ENCODE results near the gene MPG. TPM values are rescaled to one million over a fixed set of nuclear protein-coding genes. Genes with fewer than 3 reads are reported as not detected.

MPG gene
- total RNA-seq, 4 donors from 2014 or later: 75.0 to 124 (median 83.0) TPM

GRCh38 chr16:50769-51591 lies 27.0 kb upstream of the MPG start:
- intact Hi-C loops (cut with DNase I; ENCODE audit: low total_unique reads) (no loop called here), in situ Hi-C loops (cut with MboI; ENCODE audit: low sequenced_read_pairs in 4 of 4) (no loop called here)
- Histone ChIP-seq H3K36me3 (peaks cover 0 to 16% of the 10 kb centered on the region in 2 donors), H3K9me3 (no peaks in the 10 kb centered on the region), H3K27ac (no peak overlapping the region), H3K27me3 (no peaks in the 10 kb centered on the region), H3K4me1 (peaks cover 9 to 14% of the 10 kb centered on the region in 2 donors), H3K4me3 (no peak overlapping the region)
- no peak for ATAC-seq
- no peak for DNase-seq
- TF ChIP-seq, protein P1, sequence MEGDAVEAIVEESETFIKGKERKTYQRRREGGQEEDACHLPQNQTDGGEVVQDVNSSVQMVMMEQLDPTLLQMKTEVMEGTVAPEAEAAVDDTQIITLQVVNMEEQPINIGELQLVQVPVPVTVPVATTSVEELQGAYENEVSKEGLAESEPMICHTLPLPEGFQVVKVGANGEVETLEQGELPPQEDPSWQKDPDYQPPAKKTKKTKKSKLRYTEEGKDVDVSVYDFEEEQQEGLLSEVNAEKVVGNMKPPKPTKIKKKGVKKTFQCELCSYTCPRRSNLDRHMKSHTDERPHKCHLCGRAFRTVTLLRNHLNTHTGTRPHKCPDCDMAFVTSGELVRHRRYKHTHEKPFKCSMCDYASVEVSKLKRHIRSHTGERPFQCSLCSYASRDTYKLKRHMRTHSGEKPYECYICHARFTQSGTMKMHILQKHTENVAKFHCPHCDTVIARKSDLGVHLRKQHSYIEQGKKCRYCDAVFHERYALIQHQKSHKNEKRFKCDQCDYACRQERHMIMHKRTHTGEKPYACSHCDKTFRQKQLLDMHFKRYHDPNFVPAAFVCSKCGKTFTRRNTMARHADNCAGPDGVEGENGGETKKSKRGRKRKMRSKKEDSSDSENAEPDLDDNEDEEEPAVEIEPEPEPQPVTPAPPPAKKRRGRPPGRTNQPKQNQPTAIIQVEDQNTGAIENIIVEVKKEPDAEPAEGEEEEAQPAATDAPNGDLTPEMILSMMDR (IDR thresholded peaks at IDR 0.05 in 4 of 5, conservative IDR thresholded peaks at IDR 0.05 in 1 of 5): no peak
- no peak for TF ChIP-seq POLR2A (IDR thresholded peaks at IDR 0.05)

DNA sequence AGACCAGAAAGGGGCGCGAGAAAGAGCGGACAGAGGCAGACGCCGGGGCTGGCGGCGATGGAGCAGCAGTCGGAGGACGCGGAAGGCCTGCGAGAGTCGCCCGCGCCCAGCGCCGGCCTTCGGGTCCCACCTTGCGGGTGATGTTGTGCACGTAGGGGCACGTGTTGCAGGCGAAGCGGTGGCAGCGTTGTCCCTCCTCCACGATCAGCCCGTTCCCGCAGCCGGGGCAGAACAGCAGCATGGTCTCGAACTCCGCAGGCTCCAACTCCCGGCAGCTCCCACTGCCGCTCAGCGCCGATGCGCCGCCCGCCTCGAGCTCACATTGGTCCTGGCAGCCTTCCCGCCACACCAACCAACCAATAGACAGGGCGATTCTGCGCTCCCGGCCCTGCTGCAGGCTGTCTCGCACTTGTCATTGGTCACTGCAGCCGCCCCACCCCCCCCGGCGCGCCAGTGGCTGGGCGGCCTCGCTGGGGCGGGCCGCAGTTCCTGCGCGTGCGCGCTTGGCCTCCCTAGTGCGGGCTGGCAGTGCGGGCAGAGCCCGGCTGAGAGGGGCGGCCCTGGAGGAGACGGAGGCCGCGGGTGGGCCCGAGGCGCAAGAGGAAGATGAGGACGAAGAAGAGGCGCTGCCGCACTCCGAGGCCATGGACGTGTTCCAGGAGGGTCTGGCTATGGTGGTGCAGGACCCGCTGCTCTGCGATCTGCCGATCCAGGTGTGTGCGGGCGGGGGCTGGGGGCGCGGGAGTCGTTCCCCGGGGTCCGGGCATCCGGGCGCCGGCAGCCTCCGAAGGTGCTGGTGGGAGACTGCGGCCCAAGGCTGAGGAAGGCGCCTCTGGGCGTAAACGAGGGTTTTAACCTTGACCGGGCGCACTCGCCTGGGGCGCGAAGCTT lies 24.4 kb upstream of the MPG start, which contains the start of the genes POLR3K and SNRNP25:
POLR3K (minus strand) TSS at position 263 of the 891 bp plus-strand sequence; CDS start at position 241, 22 bp downstream.
SNRNP25 (plus strand) TSS at position 483 of the 891 bp plus-strand sequence; CDS start at position 672, 189 bp downstream.
- Histone ChIP-seq H3K4me3 (peak within 1 kb of the TSS; percentile 80 to 100 (median 89)), H3K36me3 (peaks cover 0 to 35% of the 10 kb centered on the region in 2 donors), H3K27ac (peak within 1 kb of the TSS; percentile 86 to 90 (median 88)), H3K9me3 (no peaks in the 10 kb centered on the region), H3K4me1 (peaks cover 9 to 14% of the 10 kb centered on the region in 2 donors), H3K27me3 (no peaks in the 10 kb centered on the region)
- ATAC-seq (peak; percentile 92 to 94), DNase-seq (peak; percentile 100)
- intact Hi-C loops (cut with DNase I; ENCODE audit: low total_unique reads): loop anchor here (2.0 kb wide), 1 partner anchor 25 kb away; the partner anchor contains the start of gene MPG
- peak; percentile 81 to 86 for TF ChIP-seq POLR2A (IDR thresholded peaks at IDR 0.05)
- TF ChIP-seq, protein P1 (IDR thresholded peaks at IDR 0.05 in 4 of 5, conservative IDR thresholded peaks at IDR 0.05 in 1 of 5): peak in 1 of 5 experiments; percentile 5
- in situ Hi-C loops (cut with MboI; ENCODE audit: low sequenced_read_pairs in 4 of 4): no loop called here

DNA sequence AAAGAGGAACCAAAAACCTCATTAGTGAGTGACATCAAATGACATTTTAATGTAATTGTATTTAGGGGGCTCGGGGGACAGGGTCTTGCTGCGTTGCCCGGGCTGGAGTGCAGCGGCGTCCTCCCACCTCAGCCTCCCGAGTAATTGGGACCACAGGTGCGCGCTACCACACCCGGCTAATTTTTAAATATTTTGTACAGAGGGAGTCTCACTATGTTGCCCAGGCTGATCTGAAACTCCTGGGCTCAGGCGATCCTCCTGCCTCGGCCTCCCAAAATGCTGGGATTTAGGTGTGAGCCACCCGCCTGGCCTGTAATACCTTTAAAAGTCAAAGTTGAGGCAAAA lies 23.8 kb upstream of the MPG start:
- Histone ChIP-seq H3K36me3 (peaks cover 0 to 41% of the 10 kb centered on the region in 2 donors), H3K27me3 (no peaks in the 10 kb centered on the region), H3K9me3 (no peaks in the 10 kb centered on the region), H3K27ac (peak overlapping the region; percentile 86 to 90 (median 88)), H3K4me3 (peak overlapping the region; percentile 76 to 100 (median 84)), H3K4me1 (peaks cover 9 to 14% of the 10 kb centered on the region in 2 donors)
- ATAC-seq: no peak
- in situ Hi-C loops (cut with MboI; ENCODE audit: low sequenced_read_pairs in 4 of 4): no loop called here
- intact Hi-C loops (cut with DNase I; ENCODE audit: low total_unique reads): no loop called here
- no peak for DNase-seq
- TF ChIP-seq, protein P1 (IDR thresholded peaks at IDR 0.05 in 4 of 5, conservative IDR thresholded peaks at IDR 0.05 in 1 of 5): no peak
- no peak for TF ChIP-seq POLR2A (IDR thresholded peaks at IDR 0.05)

DNA sequence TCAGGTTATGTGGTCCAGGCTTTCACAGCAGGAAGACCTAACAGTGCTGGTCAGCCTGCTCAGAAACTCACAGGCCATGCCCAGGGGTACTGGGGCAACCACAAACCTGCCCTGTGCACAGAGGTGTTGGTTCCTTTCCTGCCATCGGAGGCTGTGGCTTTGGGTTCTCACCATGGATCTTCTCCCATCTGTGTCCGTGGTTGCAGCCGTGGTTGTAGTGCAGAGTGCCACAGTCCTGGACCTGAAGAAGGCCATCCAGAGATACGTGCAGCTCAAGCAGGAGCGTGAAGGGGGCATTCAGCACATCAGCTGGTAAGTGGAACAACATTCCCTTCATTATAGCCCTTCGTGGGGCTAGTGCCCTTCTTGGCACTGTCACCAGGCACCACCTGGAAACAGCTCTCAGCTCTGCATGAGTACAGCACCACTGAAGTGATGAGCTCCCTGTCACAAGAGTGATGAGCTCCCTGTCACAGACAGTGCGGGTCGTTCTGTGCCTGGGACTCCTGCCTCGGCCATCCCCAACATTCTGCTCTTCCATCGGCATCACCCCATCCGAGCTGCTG lies 22.4 kb upstream of the MPG start:
- ATAC-seq: no peak
- H3K27ac ChIP-seq: no peak overlapping the region
- peaks cover 0 to 54% of the 10 kb centered on the region in 2 donors for H3K36me3 ChIP-seq
- in situ Hi-C loops (cut with MboI; ENCODE audit: low sequenced_read_pairs in 4 of 4): no loop called here
- H3K4me3 ChIP-seq: no peak overlapping the region
- no peaks in the 10 kb centered on the region for H3K27me3 ChIP-seq
- no peak for TF ChIP-seq POLR2A (IDR thresholded peaks at IDR 0.05)
- TF ChIP-seq, protein P1 (IDR thresholded peaks at IDR 0.05 in 4 of 5, conservative IDR thresholded peaks at IDR 0.05 in 1 of 5): no peak
- DNase-seq: peak in 1 of 2 donors; percentile 10
- intact Hi-C loops (cut with DNase I; ENCODE audit: low total_unique reads): no loop called here
- H3K9me3 ChIP-seq: no peaks in the 10 kb centered on the region
- peaks cover 9 to 14% of the 10 kb centered on the region in 2 donors for H3K4me1 ChIP-seq
